ENCODE data around the gene EXO1.

The EXO1 gene

GRCh38 chr1:241844593-241844992 lies 3.4 kb upstream of the EXO1 start:
- H3K4me3 ChIP-seq (ENCODE audit: low read length, poor library complexity, severe bottlenecking) = no peak overlapping the region
- TF ChIP-seq, protein P1, sequence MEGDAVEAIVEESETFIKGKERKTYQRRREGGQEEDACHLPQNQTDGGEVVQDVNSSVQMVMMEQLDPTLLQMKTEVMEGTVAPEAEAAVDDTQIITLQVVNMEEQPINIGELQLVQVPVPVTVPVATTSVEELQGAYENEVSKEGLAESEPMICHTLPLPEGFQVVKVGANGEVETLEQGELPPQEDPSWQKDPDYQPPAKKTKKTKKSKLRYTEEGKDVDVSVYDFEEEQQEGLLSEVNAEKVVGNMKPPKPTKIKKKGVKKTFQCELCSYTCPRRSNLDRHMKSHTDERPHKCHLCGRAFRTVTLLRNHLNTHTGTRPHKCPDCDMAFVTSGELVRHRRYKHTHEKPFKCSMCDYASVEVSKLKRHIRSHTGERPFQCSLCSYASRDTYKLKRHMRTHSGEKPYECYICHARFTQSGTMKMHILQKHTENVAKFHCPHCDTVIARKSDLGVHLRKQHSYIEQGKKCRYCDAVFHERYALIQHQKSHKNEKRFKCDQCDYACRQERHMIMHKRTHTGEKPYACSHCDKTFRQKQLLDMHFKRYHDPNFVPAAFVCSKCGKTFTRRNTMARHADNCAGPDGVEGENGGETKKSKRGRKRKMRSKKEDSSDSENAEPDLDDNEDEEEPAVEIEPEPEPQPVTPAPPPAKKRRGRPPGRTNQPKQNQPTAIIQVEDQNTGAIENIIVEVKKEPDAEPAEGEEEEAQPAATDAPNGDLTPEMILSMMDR (conservative IDR thresholded peaks at IDR 0.05; ENCODE audit: low read length) = no peak
- TF ChIP-seq EZH2phosphoT487 (IDR thresholded peaks at IDR 0.05; ENCODE audit: borderline replicate concordance) = no peak
- H3K9ac ChIP-seq (ENCODE audit: low read depth, low read length, poor library complexity, severe bottlenecking) = no peak overlapping the region
- no peaks in the 10 kb centered on the region for H3K9me3 ChIP-seq (ENCODE audit: insufficient read depth, low read depth, low read length)
- no peaks in the 10 kb centered on the region for H4K20me1 ChIP-seq (ENCODE audit: insufficient read depth, low read length, poor library complexity, severe bottlenecking)
- H3F3A ChIP-seq (ENCODE audit: low read depth) = no peaks in the 10 kb centered on the region
- peaks cover 6% of the 10 kb centered on the region for H3K27me3 ChIP-seq (ENCODE audit: insufficient read depth, low read length, poor library complexity, severe bottlenecking)
- no peak overlapping the region for H3K4me2 ChIP-seq (ENCODE audit: low read depth, low read length, poor library complexity, severe bottlenecking)
- no peaks in the 10 kb centered on the region for H3K9me2 ChIP-seq (replicated peaks; ENCODE audit: low read depth, low read length)
- H2AFZ ChIP-seq (ENCODE audit: low read length) = no peak overlapping the region
- no peaks in the 10 kb centered on the region for H3K36me3 ChIP-seq (ENCODE audit: insufficient read depth, low read length)
- H3K79me2 ChIP-seq (ENCODE audit: insufficient read depth, low read length) = peaks cover 16% of the 10 kb centered on the region
- peaks cover 16% of the 10 kb centered on the region for H3K4me1 ChIP-seq (ENCODE audit: insufficient read depth, low read length, poor library complexity, severe bottlenecking)

GRCh38 chr1:241846375-241846774 lies 1.6 kb upstream of the EXO1 start:
- no peaks in the 10 kb centered on the region for H3K9me3 ChIP-seq (ENCODE audit: insufficient read depth, low read depth, low read length)
- H3K36me3 ChIP-seq (ENCODE audit: insufficient read depth, low read length) = peaks cover 4% of the 10 kb centered on the region; the same call in 1 of the 2 replicates
- peak overlapping the region; percentile 51; the same call in 1 of the 2 replicates for H2AFZ ChIP-seq (ENCODE audit: low read length)
- no peak for TF ChIP-seq EZH2phosphoT487 (IDR thresholded peaks at IDR 0.05; ENCODE audit: borderline replicate concordance)
- TF ChIP-seq, protein P1 (conservative IDR thresholded peaks at IDR 0.05; ENCODE audit: low read length) = no peak
- H4K20me1 ChIP-seq (ENCODE audit: insufficient read depth, low read length, poor library complexity, severe bottlenecking) = peaks cover 9% of the 10 kb centered on the region
- H3K27me3 ChIP-seq (ENCODE audit: insufficient read depth, low read length, poor library complexity, severe bottlenecking) = peaks cover 6% of the 10 kb centered on the region
- H3F3A ChIP-seq (ENCODE audit: low read depth) = no peaks in the 10 kb centered on the region
- H3K9ac ChIP-seq (ENCODE audit: low read depth, low read length, poor library complexity, severe bottlenecking) = no peak overlapping the region
- H3K4me3 ChIP-seq (ENCODE audit: low read length, poor library complexity, severe bottlenecking) = no peak overlapping the region
- H3K4me2 ChIP-seq (ENCODE audit: low read depth, low read length, poor library complexity, severe bottlenecking) = no peak overlapping the region
- no peaks in the 10 kb centered on the region for H3K9me2 ChIP-seq (replicated peaks; ENCODE audit: low read depth, low read length)
- H3K79me2 ChIP-seq (ENCODE audit: insufficient read depth, low read length) = peaks cover 32% of the 10 kb centered on the region
- H3K4me1 ChIP-seq (ENCODE audit: insufficient read depth, low read length, poor library complexity, severe bottlenecking) = peaks cover 22% of the 10 kb centered on the region

GRCh38 chr1:241846862-241847539 lies 1.0 kb upstream of the EXO1 start:
- Histone ChIP-seq H2AFZ (ENCODE audit: low read length) (peak overlapping the region; percentile 99), H3K9ac (ENCODE audit: low read depth, low read length, poor library complexity, severe bottlenecking) (peak overlapping the region; percentile 84), H3K36me3 (ENCODE audit: insufficient read depth, low read length) (peaks cover 6% of the 10 kb centered on the region; the same call in 1 of the 2 replicates), H3K4me3 (ENCODE audit: low read length, poor library complexity, severe bottlenecking) (peak overlapping the region; percentile 95), H3K4me2 (ENCODE audit: low read depth, low read length, poor library complexity, severe bottlenecking) (peak overlapping the region; percentile 94), H3K9me2 (replicated peaks; ENCODE audit: low read depth, low read length) (no peaks in the 10 kb centered on the region), H3K27me3 (ENCODE audit: insufficient read depth, low read length, poor library complexity, severe bottlenecking) (peaks cover 6% of the 10 kb centered on the region), H4K20me1 (ENCODE audit: insufficient read depth, low read length, poor library complexity, severe bottlenecking) (peaks cover 12% of the 10 kb centered on the region), H3K79me2 (ENCODE audit: insufficient read depth, low read length) (peaks cover 37% of the 10 kb centered on the region), H3K9me3 (ENCODE audit: insufficient read depth, low read depth, low read length) (no peaks in the 10 kb centered on the region), H3K4me1 (ENCODE audit: insufficient read depth, low read length, poor library complexity, severe bottlenecking) (peaks cover 23% of the 10 kb centered on the region), H3F3A (ENCODE audit: low read depth) (no peaks in the 10 kb centered on the region)
- no peak for TF ChIP-seq EZH2phosphoT487 (IDR thresholded peaks at IDR 0.05; ENCODE audit: borderline replicate concordance)
- TF ChIP-seq, protein P1 (conservative IDR thresholded peaks at IDR 0.05; ENCODE audit: low read length) = no peak

Measured in Loucy (cell line).